HEK293 (cell line): ENCODE measurements around the gene AFG1L.
A peak's percentile ranks its signal among the peaks of the same experiment; 100 is the strongest.
"Not testable (repeated sequence)": the region's sequence is repeated elsewhere in the genome, so short reads cannot be mapped to it uniquely, and the experiment has no call there.

Experiments used
- CTCF ChIA-PET: fragments of 350-600 bp; formaldehyde crosslinking; extraction: SDS; loops from one replicate; lab custom pipeline; 2021; ENCODE audit warnings: antibody characterized with exemption; lab: Yijun Ruan, JAX
- POLR2A ChIA-PET: fragments of 300-600 bp; formaldehyde crosslinking; extraction: SDS; loops from one replicate; lab custom pipeline; 2020; ENCODE audit warnings: antibody characterized with exemption, inconsistent platforms; lab: Yijun Ruan, JAX
- H3K27ac ChIP-seq: fragments of 200-500 bp; sonication (Bioruptor generic); 2 replicates; pipeline ENCODE4 v1.5.1; 2014; ENCODE audit warnings: low read depth, low read length, control low read depth, inconsistent platforms; ENCODE audit errors: extremely low read depth
- H3K36me3 ChIP-seq, 2 experiments: fragments of 200-500 bp in 1 of 2; sonication (Bioruptor generic) in 1 of 2; 1 replicate in 1 of 2; 2 replicates in 1 of 2; pipeline ENCODE4 v1.5.1; 2014 to 2017; ENCODE audit warnings: inconsistent platforms in 2 of 2, low read length in 2 of 2; ENCODE audit not compliant: control insufficient read depth in 2 of 2, insufficient read depth in 1 of 2
- H3K4me1 ChIP-seq: fragments of 200-500 bp; sonication (Bioruptor generic); 2 replicates; pipeline ENCODE4 v1.5.1; 2014; ENCODE audit warnings: mild to moderate bottlenecking, low read length, inconsistent platforms; ENCODE audit not compliant: control insufficient read depth, insufficient read depth
- H3K4me3 ChIP-seq: 2 replicates; pipeline ENCODE4 v1.5.1; 2011; ENCODE audit warnings: low read depth, mild to moderate bottlenecking, control low read depth, low read length, moderate library complexity
- H3K9me3 ChIP-seq: fragments of 200-500 bp; sonication (Bioruptor generic); 2 replicates; pipeline ENCODE4 v1.5.1; 2014; ENCODE audit warnings: low read depth, low read length, inconsistent platforms; ENCODE audit not compliant: control insufficient read depth, insufficient read depth
- GLI4 ChIP-seq: fragments of 450-650 bp; formaldehyde crosslinking; IDR thresholded peaks from 2 replicates; pipeline ENCODE4 v1.5.1; 2016; ENCODE audit warnings: missing biosample characterization, missing genetic modification characterization
- GLIS2 ChIP-seq: fragments of 450-650 bp; formaldehyde crosslinking; IDR thresholded peaks from 2 replicates; pipeline ENCODE4 v1.5.1; 2016; ENCODE audit warnings: missing biosample characterization, missing genetic modification characterization
- KLF8 ChIP-seq: fragments of 450-650 bp; formaldehyde crosslinking; IDR thresholded peaks from 2 replicates; pipeline ENCODE4 v1.5.1; 2016; ENCODE audit warnings: missing biosample characterization, missing genetic modification characterization
- MEIS1 ChIP-seq: sonication (generic); formaldehyde crosslinking; IDR thresholded peaks from 2 replicates; pipeline ENCODE4 v1.8.1; 2022; ENCODE audit warnings: missing genetic modification reagents, mild to moderate bottlenecking, borderline replicate concordance
- MZF1 ChIP-seq: fragments of 450-650 bp; formaldehyde crosslinking; IDR thresholded peaks from 2 replicates; pipeline ENCODE4 v1.5.1; 2017; ENCODE audit warnings: missing biosample characterization, missing genetic modification characterization, borderline replicate concordance
- YY1 ChIP-seq: fragments of 450-650 bp; formaldehyde crosslinking; IDR thresholded peaks from 2 replicates; pipeline ENCODE4 v1.5.1; 2018; ENCODE audit warnings: missing biosample characterization, missing genetic modification characterization
- ZBTB6 ChIP-seq: fragments of 450-650 bp; formaldehyde crosslinking; IDR thresholded peaks from 2 replicates; pipeline ENCODE4 v1.5.1; 2017; ENCODE audit warnings: missing biosample characterization, missing genetic modification characterization
- ZNF146 ChIP-seq: fragments of 450-650 bp; formaldehyde crosslinking; IDR thresholded peaks from 2 replicates; pipeline ENCODE4 v1.5.1; 2016; ENCODE audit warnings: missing biosample characterization, missing genetic modification characterization
- ZNF157 ChIP-seq: fragments of 450-650 bp; formaldehyde crosslinking; IDR thresholded peaks from 2 replicates; pipeline ENCODE4 v1.5.1; 2016; ENCODE audit warnings: missing biosample characterization, missing genetic modification characterization
- ZNF202 ChIP-seq: fragments of 450-650 bp; formaldehyde crosslinking; IDR thresholded peaks from 2 replicates; pipeline ENCODE4 v1.5.1; 2016; ENCODE audit warnings: missing biosample characterization, missing genetic modification characterization, borderline replicate concordance
- ZNF24 ChIP-seq: fragments of 450-650 bp; formaldehyde crosslinking; IDR thresholded peaks from 2 replicates; pipeline ENCODE4 v1.5.1; 2016; ENCODE audit warnings: missing biosample characterization, missing genetic modification characterization
- ZNF266 ChIP-seq: fragments of 450-650 bp; formaldehyde crosslinking; IDR thresholded peaks from 2 replicates; pipeline ENCODE4 v1.5.1; 2016; ENCODE audit warnings: missing biosample characterization, missing genetic modification characterization, low read depth
- ZNF280D ChIP-seq: fragments of 450-650 bp; formaldehyde crosslinking; IDR thresholded peaks from 2 replicates; pipeline ENCODE4 v1.5.1; 2016; ENCODE audit warnings: missing biosample characterization, missing genetic modification characterization
- ZNF292 ChIP-seq: fragments of 450-650 bp; formaldehyde crosslinking; IDR thresholded peaks from 2 replicates; pipeline ENCODE4 v1.5.1; 2016; ENCODE audit warnings: low read depth, missing biosample characterization, missing genetic modification characterization, borderline replicate concordance
- ZNF423 ChIP-seq: fragments of 450-650 bp; formaldehyde crosslinking; IDR thresholded peaks from 2 replicates; pipeline ENCODE4 v1.5.1; 2016; ENCODE audit warnings: missing biosample characterization, missing genetic modification characterization
- ZNF560 ChIP-seq: fragments of 450-650 bp; formaldehyde crosslinking; IDR thresholded peaks from 2 replicates; pipeline ENCODE4 v1.5.1; 2017; ENCODE audit warnings: missing biosample characterization, missing genetic modification characterization, borderline replicate concordance
- ZNF600 ChIP-seq: fragments of 450-650 bp; formaldehyde crosslinking; IDR thresholded peaks from 2 replicates; pipeline ENCODE4 v1.5.1; 2016; ENCODE audit warnings: missing biosample characterization, missing genetic modification characterization
- ZNF701 ChIP-seq: fragments of 450-650 bp; formaldehyde crosslinking; IDR thresholded peaks from 2 replicates; pipeline ENCODE4 v1.5.1; 2016; ENCODE audit warnings: missing biosample characterization, missing genetic modification characterization
- TF ChIP-seq, protein P1 (sequence below): fragments of 450-650 bp; formaldehyde crosslinking; IDR thresholded peaks from 2 replicates; pipeline ENCODE4 v1.5.1; 2016; ENCODE audit warnings: missing biosample characterization, missing genetic modification characterization
- TF ChIP-seq, protein P2 (sequence below): fragments of 450-650 bp; formaldehyde crosslinking; IDR thresholded peaks from 2 replicates; pipeline ENCODE4 v1.5.1; 2016; ENCODE audit warnings: missing biosample characterization, missing genetic modification characterization, low read depth

The AFG1L gene

GRCh38 chr6:108294727-108295625, at the start of gene AFG1L (continued):
- TF ChIP-seq, protein P1, sequence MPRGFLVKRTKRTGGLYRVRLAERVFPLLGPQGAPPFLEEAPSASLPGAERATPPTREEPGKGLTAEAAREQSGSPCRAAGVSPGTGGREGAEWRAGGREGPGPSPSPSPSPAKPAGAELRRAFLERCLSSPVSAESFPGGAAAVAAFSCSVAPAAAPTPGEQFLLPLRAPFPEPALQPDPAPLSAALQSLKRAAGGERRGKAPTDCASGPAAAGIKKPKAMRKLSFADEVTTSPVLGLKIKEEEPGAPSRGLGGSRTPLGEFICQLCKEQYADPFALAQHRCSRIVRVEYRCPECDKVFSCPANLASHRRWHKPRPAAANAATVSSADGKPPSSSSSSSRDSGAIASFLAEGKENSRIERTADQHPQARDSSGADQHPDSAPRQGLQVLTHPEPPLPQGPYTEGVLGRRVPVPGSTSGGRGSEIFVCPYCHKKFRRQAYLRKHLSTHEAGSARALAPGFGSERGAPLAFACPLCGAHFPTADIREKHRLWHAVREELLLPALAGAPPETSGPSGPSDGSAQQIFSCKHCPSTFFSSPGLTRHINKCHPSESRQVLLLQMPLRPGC (tag by site-specific recombination), result peak; percentile 17; the same call in 1 of the 2 replicates

- TF ChIP-seq ZNF202 (tag by site-specific recombination), result peak; percentile 28; the same call in 1 of the 2 replicates
- peak; percentile 96 for TF ChIP-seq ZNF146 (tag by site-specific recombination)
- TF ChIP-seq ZNF280D (tag by site-specific recombination), result 0 out of 2 replicates have a peak, but pooled peaks have one; percentile 20
- H3K27ac ChIP-seq, H3K9me3 ChIP-seq, POLR2A ChIA-PET, H3K4me1 ChIP-seq, H3K4me3 ChIP-seq: not testable (repeated sequence)
- CTCF ChIA-PET, result interaction anchor here (0.8 kb wide), 1 partner anchor 11 kb away, joined by 3 read pairs; no protein-coding TSS in a partner anchor
- peaks cover 8 to 20% of the 10 kb centered on the region in 2 experiments; a peak in 2 of 3 replicates for H3K36me3 ChIP-seq
These were observed 49.8 kb upstream of the AFG1L start for GRCh38 chr6:108245095-108245494.

GRCh38 chr6:108247965-108248536, 46.8 kb upstream of the AFG1L start:
- Histone ChIP-seq H3K27ac (no peak overlapping the region), H3K4me1 (no peaks in the 10 kb centered on the region), H3K9me3 (no peaks in the 10 kb centered on the region), H3K36me3 (peaks cover 8 to 10% of the 10 kb centered on the region in 2 experiments; a peak in 2 of 3 replicates), H3K4me3 (no peak overlapping the region)
- CTCF ChIA-PET, result interaction anchor here (0.6 to 1.4 kb wide), 10 partner anchors 8 to 993 kb away, joined by 3 to 5 read pairs (median 4); no protein-coding TSS in a partner anchor
- POLR2A ChIA-PET, result interaction anchor here (1.1 to 1.2 kb wide), 3 partner anchors 13 to 312 kb away, joined by 3 read pairs; partner anchors contain the start of gene SNX3
- TF ChIP-seq ZNF701 (no peak), ZNF157 (tag by site-specific recombination) (no peak), ZNF280D (tag by site-specific recombination) (no peak), MZF1 (tag by site-specific recombination) (no peak), GLI4 (tag by site-specific recombination) (no peak), ZNF600 (no peak), ZNF292 (tag by site-specific recombination) (no peak), KLF8 (tag by site-specific recombination) (no peak), ZNF266 (tag by site-specific recombination) (no peak), ZNF24 (tag by site-specific recombination) (no peak), ZBTB6 (no peak), ZNF423 (no peak), ZNF560 (tag by site-specific recombination) (no peak), MEIS1 (CRISPR knock-in tag) (no peak), YY1 (tag by site-specific recombination) (no peak), GLIS2 (tag by site-specific recombination) (no peak)
- TF ChIP-seq, protein P2, sequence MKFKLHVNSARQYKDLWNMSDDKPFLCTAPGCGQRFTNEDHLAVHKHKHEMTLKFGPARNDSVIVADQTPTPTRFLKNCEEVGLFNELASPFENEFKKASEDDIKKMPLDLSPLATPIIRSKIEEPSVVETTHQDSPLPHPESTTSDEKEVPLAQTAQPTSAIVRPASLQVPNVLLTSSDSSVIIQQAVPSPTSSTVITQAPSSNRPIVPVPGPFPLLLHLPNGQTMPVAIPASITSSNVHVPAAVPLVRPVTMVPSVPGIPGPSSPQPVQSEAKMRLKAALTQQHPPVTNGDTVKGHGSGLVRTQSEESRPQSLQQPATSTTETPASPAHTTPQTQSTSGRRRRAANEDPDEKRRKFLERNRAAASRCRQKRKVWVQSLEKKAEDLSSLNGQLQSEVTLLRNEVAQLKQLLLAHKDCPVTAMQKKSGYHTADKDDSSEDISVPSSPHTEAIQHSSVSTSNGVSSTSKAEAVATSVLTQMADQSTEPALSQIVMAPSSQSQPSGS (tag by site-specific recombination), result no peak
